ENCODE measurements around the gene VPS13A. TPM values are rescaled to one million over a fixed set of nuclear protein-coding genes. Genes with fewer than 3 reads are reported as not detected.

The VPS13A gene
- total RNA-seq, 1 donor from 2014 or later: 30.5 TPM

GRCh38 chr9:77457916-77458592 lies 280.7 kb downstream of the VPS13A start:
- no peaks in the 10 kb centered on the region for H3K36me3 Mint-ChIP-seq
- H3K9me3 Mint-ChIP-seq: no peaks in the 10 kb centered on the region
- peaks cover 8% of the 10 kb centered on the region for H3K27me3 Mint-ChIP-seq
- H3K27ac Mint-ChIP-seq: no peak overlapping the region
- DNase-seq (ENCODE audit: extremely low spot score, unreplicated experiment): no peak
- H3K4me1 Mint-ChIP-seq (ENCODE audit: unreplicated experiment): peaks cover 28% of the 10 kb centered on the region
- peak; percentile 85 for TF ChIP-seq CTCF (conservative IDR thresholded peaks at IDR 0.05)
- no peak overlapping the region for H3K4me3 Mint-ChIP-seq

GRCh38 chr9:77460938-77461337 lies 283.6 kb downstream of the VPS13A start:
- H3K9me3 Mint-ChIP-seq: peaks cover 1% of the 10 kb centered on the region
- H3K4me3 Mint-ChIP-seq: no peak overlapping the region
- peaks cover 37% of the 10 kb centered on the region for H3K4me1 Mint-ChIP-seq (ENCODE audit: unreplicated experiment)
- no peaks in the 10 kb centered on the region for H3K36me3 Mint-ChIP-seq
- no peak for DNase-seq (ENCODE audit: extremely low spot score, unreplicated experiment)
- no peak overlapping the region for H3K27ac Mint-ChIP-seq
- peaks cover 8% of the 10 kb centered on the region for H3K27me3 Mint-ChIP-seq
- TF ChIP-seq CTCF (conservative IDR thresholded peaks at IDR 0.05): no peak

GRCh38 chr9:77462066-77462465 lies 284.7 kb downstream of the VPS13A start:
- Mint-ChIP-seq H3K9me3 (peaks cover 6% of the 10 kb centered on the region), H3K27me3 (peaks cover 5% of the 10 kb centered on the region), H3K4me1 (ENCODE audit: unreplicated experiment) (peaks cover 34% of the 10 kb centered on the region), H3K27ac (no peak overlapping the region), H3K36me3 (no peaks in the 10 kb centered on the region), H3K4me3 (no peak overlapping the region)
- no peak for TF ChIP-seq CTCF (conservative IDR thresholded peaks at IDR 0.05)
- no peak for DNase-seq (ENCODE audit: extremely low spot score, unreplicated experiment)

GRCh38 chr9:77463151-77463550 lies 285.8 kb downstream of the VPS13A start:
- TF ChIP-seq CTCF (conservative IDR thresholded peaks at IDR 0.05): no peak
- H3K9me3 Mint-ChIP-seq: peaks cover 6% of the 10 kb centered on the region
- H3K27ac Mint-ChIP-seq: no peak overlapping the region
- H3K4me3 Mint-ChIP-seq: no peak overlapping the region
- DNase-seq (ENCODE audit: extremely low spot score, unreplicated experiment): no peak
- no peaks in the 10 kb centered on the region for H3K36me3 Mint-ChIP-seq
- peaks cover under 1% of the 10 kb centered on the region for H3K27me3 Mint-ChIP-seq
- peaks cover 25% of the 10 kb centered on the region for H3K4me1 Mint-ChIP-seq (ENCODE audit: unreplicated experiment)

GRCh38 chr9:77464661-77465060 lies 287.3 kb downstream of the VPS13A start:
- Mint-ChIP-seq H3K4me1 (ENCODE audit: unreplicated experiment) (peaks cover 19% of the 10 kb centered on the region), H3K27ac (peak overlapping the region; percentile 13), H3K9me3 (peaks cover 6% of the 10 kb centered on the region), H3K27me3 (peaks cover 4% of the 10 kb centered on the region), H3K4me3 (no peak overlapping the region), H3K36me3 (no peaks in the 10 kb centered on the region)
- no peak for TF ChIP-seq CTCF (conservative IDR thresholded peaks at IDR 0.05)
- DNase-seq (ENCODE audit: extremely low spot score, unreplicated experiment): no peak
